D721Med (cell line): ENCODE data around the gene LRRC14B.
A peak's percentile ranks its signal among the peaks of the same experiment; 100 is the strongest.
"Not testable (repeated sequence)": the region's sequence is repeated elsewhere in the genome, so short reads cannot be mapped to it uniquely, and the experiment has no call there.

Source experiments
- DNase-seq: peaks from one replicate; pipeline ENCODE4 v3.0.0; 2011; ENCODE audit warnings: low spot score; ENCODE audit not compliant: insufficient read length
- FAIRE-seq: peaks from 2 replicates; lab custom pipeline; 2011; peaks lifted over from hg19 to GRCh38; lab: Jason Lieb, UNC
- CTCF ChIP-seq: IDR thresholded peaks from 2 replicates; pipeline ENCODE4 v1.5.1; 2012; ENCODE audit warnings: mild to moderate bottlenecking, control low read depth; ENCODE audit not compliant: insufficient read depth; ENCODE audit errors: missing control alignments

LRRC14B gene

GRCh38 chr5:192970-193831 is 1.9 kb downstream of the LRRC14B start:
- DNase-seq (no peak), FAIRE-seq (no peak)
- no peak for TF ChIP-seq CTCF

GRCh38 chr5:194102-194501 is 2.8 kb downstream of the LRRC14B start:
- no peak for TF ChIP-seq CTCF
- no peak for DNase-seq
- FAIRE-seq, result no peak

GRCh38 chr5:194603-195209 is 3.4 kb downstream of the LRRC14B start:
- DNase-seq (no peak), FAIRE-seq (no peak)
- TF ChIP-seq CTCF, result no peak

- TF ChIP-seq CTCF, result peak; percentile 23
- no peak for DNase-seq
Observed at GRCh38 chr5:195401-196160, 4.3 kb downstream of the LRRC14B start.

GRCh38 chr5:196350-196749 is 5.1 kb downstream of the LRRC14B start:
- FAIRE-seq (no peak), DNase-seq (no peak)
- no peak for TF ChIP-seq CTCF

More at GRCh38 chr5:195401-196160, 4.3 kb downstream of the LRRC14B start:
- no peak for FAIRE-seq

GRCh38 chr5:197031-197430 is 5.7 kb downstream of the LRRC14B start:
- DNase-seq, result not testable (repeated sequence)

GRCh38 chr5:197892-198489 is 6.7 kb downstream of the LRRC14B start:
- TF ChIP-seq CTCF, result no peak
- DNase-seq, result no peak
- FAIRE-seq, result no peak

More at GRCh38 chr5:197031-197430, 5.7 kb downstream of the LRRC14B start:
- not testable (repeated sequence) for FAIRE-seq
